GM12873 (cell line): ENCODE measurements around the gene FAM151B.
A peak's percentile ranks its signal among the peaks of the same experiment; 100 is the strongest.

Experiments used
- CTCF ChIP-seq: IDR thresholded peaks from 2 replicates; pipeline ENCODE4 v1.5.1; 2012; ENCODE audit warnings: low read depth, mild to moderate bottlenecking, moderate library complexity, low read length, control low read depth; ENCODE audit not compliant: insufficient read depth; ENCODE audit errors: missing control alignments

Gene FAM151B

DNA sequence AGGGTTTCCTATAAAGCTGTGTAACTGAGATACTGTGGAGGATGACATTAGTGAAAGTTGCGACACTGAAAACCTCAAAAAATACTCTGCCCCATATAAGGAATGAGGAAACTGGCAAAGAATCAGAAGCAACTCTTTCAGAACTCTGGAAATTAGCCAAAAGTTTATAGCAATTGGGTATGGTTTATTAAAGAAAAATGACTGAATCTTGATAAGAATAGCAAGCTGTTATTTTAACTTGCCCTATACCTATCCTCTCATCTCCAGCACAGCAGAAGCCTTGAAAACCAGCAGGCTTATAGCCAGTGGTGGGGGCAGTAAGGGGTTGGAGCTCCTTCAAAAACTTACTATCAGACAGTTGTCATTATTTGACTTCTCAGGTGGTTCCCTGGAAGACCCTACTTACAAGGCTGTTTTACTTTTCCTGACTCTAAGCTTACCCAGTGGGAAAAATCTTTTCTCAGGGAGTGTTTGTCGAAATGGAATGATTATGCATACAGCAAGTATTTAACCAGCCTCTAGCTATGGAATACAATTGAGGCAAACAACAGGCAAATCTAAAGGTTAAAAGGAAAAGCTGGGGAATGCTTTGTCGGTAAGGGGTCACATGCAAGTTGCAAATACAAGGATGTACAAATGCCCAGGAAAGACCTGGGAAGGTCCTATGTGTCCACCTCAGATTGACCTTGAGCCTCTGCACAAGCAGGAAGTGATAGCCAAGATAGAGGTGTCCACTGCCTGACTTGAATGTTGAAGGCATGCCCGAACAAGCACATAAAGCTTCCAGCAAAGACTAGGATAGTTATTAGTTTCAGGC, 21.0 kb upstream of the FAM151B start:
- TF ChIP-seq CTCF, result no peak

GRCh38 chr5:80468131-80468530, 19.8 kb upstream of the FAM151B start:
- no peak for TF ChIP-seq CTCF

DNA sequence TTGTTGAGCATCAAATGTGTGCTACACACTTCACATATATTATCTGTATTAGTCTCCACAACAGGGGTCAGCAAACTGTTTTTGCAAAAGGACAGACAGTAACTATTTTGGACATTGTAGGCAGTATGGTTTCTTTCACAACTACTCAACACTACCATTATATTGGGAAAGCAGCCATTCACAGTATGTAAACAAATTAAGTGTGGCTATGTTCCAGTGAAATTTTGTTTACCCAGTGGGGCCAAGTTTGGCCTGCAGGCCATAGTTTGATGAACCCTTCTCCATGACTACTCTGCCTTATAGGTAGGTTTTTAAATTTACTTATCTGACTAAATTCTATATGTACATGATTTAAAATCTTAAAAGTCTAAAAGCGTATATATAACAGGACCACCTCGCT, 13.0 kb upstream of the FAM151B start:
- TF ChIP-seq CTCF, result no peak

- no peak for TF ChIP-seq CTCF
These were observed 8.2 kb upstream of the FAM151B start for GRCh38 chr5:80479713-80480112.

- TF ChIP-seq CTCF, result no peak
These were observed 7.5 kb upstream of the FAM151B start for GRCh38 chr5:80480354-80480753.

DNA sequence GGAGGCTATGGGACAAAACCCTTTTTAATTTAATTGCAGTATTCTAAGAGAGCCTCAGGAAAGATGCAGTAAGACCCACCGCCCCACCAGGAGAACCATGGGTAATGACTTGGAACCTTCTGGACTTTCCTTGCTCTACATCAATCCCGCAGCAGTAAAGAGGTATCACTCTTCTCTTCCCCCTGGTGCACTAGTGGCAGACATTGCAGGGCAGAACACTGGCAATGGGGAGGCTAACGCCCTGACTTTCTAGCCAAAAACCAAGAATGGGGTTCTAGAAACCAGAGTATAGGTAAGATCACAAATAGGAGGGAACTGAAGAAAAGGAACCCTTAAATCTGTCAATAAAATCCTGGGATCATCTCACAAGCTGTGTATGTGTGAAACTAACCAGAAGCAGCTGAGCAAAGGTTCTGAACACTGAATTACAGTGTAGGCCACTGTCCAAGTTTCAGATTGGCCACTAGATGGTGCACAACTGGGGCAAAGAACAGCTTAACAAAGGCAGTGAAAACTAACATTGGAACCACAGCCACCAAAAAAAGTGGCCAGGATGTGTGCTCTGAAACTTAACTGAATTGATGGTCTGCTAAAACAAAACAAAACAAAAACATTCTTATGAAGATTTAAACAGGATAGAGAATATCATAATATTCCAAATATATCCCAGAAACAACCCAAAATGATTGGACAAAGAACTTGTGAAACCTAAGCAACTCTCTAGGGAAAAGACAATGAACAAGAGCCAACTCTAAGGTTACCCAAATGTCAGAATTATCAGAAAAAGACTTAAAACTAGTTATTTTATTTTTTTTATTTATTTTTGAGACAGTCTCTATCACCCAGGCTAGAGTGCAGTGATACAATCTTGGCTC, 6.6 kb upstream of the FAM151B start:
- peak; percentile 87 for TF ChIP-seq CTCF

DNA sequence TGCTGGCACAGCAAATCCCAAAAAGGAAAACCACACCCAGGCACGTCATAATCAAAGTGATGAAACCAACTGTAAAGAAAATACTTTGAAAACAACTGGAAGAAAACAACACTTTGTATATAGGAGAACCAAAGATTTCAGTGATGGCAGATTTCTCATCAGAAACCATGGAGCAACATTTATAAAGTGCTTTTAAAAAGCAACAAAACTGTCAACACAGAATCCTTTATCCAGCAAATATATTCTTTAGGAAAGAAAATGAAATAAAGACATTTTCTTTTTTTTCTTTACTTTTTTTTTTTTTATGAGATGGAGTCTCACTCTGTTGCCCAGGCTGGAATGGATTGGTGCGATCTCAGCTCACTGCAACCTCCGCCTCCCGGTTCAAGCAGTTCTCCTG, 5.3 kb upstream of the FAM151B start:
- no peak for TF ChIP-seq CTCF
